ENCODE results near the gene CORO7.

Gene CORO7

GRCh38 chr16:4339455-4339854 lies 76.9 kb downstream of the CORO7 start:
- H3K18ac ChIP-seq (ENCODE audit: low read length), result no peak overlapping the region
- H3K27ac ChIP-seq (ENCODE audit: low read depth, low read length), result no peak overlapping the region
- H2BK15ac ChIP-seq (replicated peaks; ENCODE audit: low read depth), result no peak overlapping the region
- H2AK5ac ChIP-seq (ENCODE audit: low read length), result no peak overlapping the region
- H3K79me2 ChIP-seq (ENCODE audit: control insufficient read depth, insufficient read depth, low read length), result peaks cover 10% of the 10 kb centered on the region
- H3K4me3 ChIP-seq (ENCODE audit: low read length), result no peak overlapping the region
- H3K36me3 ChIP-seq (ENCODE audit: control insufficient read depth, insufficient read depth, low read length), result no peaks in the 10 kb centered on the region
- no peak overlapping the region for H2BK120ac ChIP-seq (ENCODE audit: low read depth, low read length)
- no peaks in the 10 kb centered on the region for H3K4me1 ChIP-seq (ENCODE audit: control insufficient read depth, low read depth, low read length)
- no peak overlapping the region for H4K8ac ChIP-seq (ENCODE audit: low read depth, low read length)
- no peak overlapping the region for H3K4me2 ChIP-seq (ENCODE audit: low read length)
- DNase-seq, result no peak
- no peak overlapping the region for H3K23ac ChIP-seq (ENCODE audit: low read length)
- H2BK5ac ChIP-seq (ENCODE audit: low read length), result no peak overlapping the region
- no peak overlapping the region for H3K4ac ChIP-seq (ENCODE audit: low read depth, low read length)
- no peaks in the 10 kb centered on the region for H3K27me3 ChIP-seq (ENCODE audit: insufficient read depth, low read length, poor library complexity)
- WGBS (ENCODE audit: extremely low coverage, insufficient coverage, low lambda C conversion rate), result no CpG with 5 or more reads among the region's 10 CpGs
- no peak overlapping the region for H4K5ac ChIP-seq (ENCODE audit: low read length)
- H3K9ac ChIP-seq (ENCODE audit: low read length), result no peak overlapping the region
- H3K56ac ChIP-seq (ENCODE audit: low read length), result no peak overlapping the region
- peaks cover 9% of the 10 kb centered on the region for H3K79me1 ChIP-seq (ENCODE audit: low read length)

- no CpG with 5 or more reads among the region's 10 CpGs for WGBS (ENCODE audit: extremely low coverage, insufficient coverage, low lambda C conversion rate)
- Histone ChIP-seq H2BK120ac (ENCODE audit: low read depth, low read length) (no peak overlapping the region), H3K4ac (ENCODE audit: low read depth, low read length) (no peak overlapping the region), H3K79me2 (ENCODE audit: control insufficient read depth, insufficient read depth, low read length) (peaks cover 8% of the 10 kb centered on the region), H2AK5ac (ENCODE audit: low read length) (no peak overlapping the region), H3K4me2 (ENCODE audit: low read length) (no peak overlapping the region), H3K56ac (ENCODE audit: low read length) (no peak overlapping the region), H3K79me1 (ENCODE audit: low read length) (peaks cover 7% of the 10 kb centered on the region), H3K36me3 (ENCODE audit: control insufficient read depth, insufficient read depth, low read length) (no peaks in the 10 kb centered on the region), H3K18ac (ENCODE audit: low read length) (no peak overlapping the region), H4K8ac (ENCODE audit: low read depth, low read length) (no peak overlapping the region), H3K4me3 (ENCODE audit: low read length) (no peak overlapping the region), H3K27me3 (ENCODE audit: insufficient read depth, low read length, poor library complexity) (no peaks in the 10 kb centered on the region), H3K27ac (ENCODE audit: low read depth, low read length) (no peak overlapping the region), H4K5ac (ENCODE audit: low read length) (no peak overlapping the region), H3K9ac (ENCODE audit: low read length) (no peak overlapping the region), H2BK15ac (replicated peaks; ENCODE audit: low read depth) (no peak overlapping the region), H2BK5ac (ENCODE audit: low read length) (no peak overlapping the region), H3K4me1 (ENCODE audit: control insufficient read depth, low read depth, low read length) (no peaks in the 10 kb centered on the region), H3K23ac (ENCODE audit: low read length) (no peak overlapping the region)
- DNase-seq, result no peak
These were observed 77.6 kb downstream of the CORO7 start for GRCh38 chr16:4338712-4339299.

GRCh38 chr16:4338125-4338582 lies 78.2 kb downstream of the CORO7 start:
- no peak for DNase-seq
- no peaks in the 10 kb centered on the region for H3K36me3 ChIP-seq (ENCODE audit: control insufficient read depth, insufficient read depth, low read length)
- H4K5ac ChIP-seq (ENCODE audit: low read length), result no peak overlapping the region

GRCh38 chr16:4337540-4338088 lies 78.8 kb downstream of the CORO7 start:
- H2BK120ac ChIP-seq (ENCODE audit: low read depth, low read length), result no peak overlapping the region
- H3K4me1 ChIP-seq (ENCODE audit: control insufficient read depth, low read depth, low read length), result no peaks in the 10 kb centered on the region
- no peak for DNase-seq
- no peak overlapping the region for H2AK5ac ChIP-seq (ENCODE audit: low read length)
- no peak overlapping the region for H3K4me3 ChIP-seq (ENCODE audit: low read length)
- no peak overlapping the region for H3K23ac ChIP-seq (ENCODE audit: low read length)
- H3K36me3 ChIP-seq (ENCODE audit: control insufficient read depth, insufficient read depth, low read length), result no peaks in the 10 kb centered on the region
- peaks cover 1% of the 10 kb centered on the region for H3K79me1 ChIP-seq (ENCODE audit: low read length)
- H3K18ac ChIP-seq (ENCODE audit: low read length), result no peak overlapping the region
- no peak overlapping the region for H4K8ac ChIP-seq (ENCODE audit: low read depth, low read length)
- no peak overlapping the region for H3K27ac ChIP-seq (ENCODE audit: low read depth, low read length)
- H3K4me2 ChIP-seq (ENCODE audit: low read length), result no peak overlapping the region
- H2BK5ac ChIP-seq (ENCODE audit: low read length), result no peak overlapping the region
- no peaks in the 10 kb centered on the region for H3K27me3 ChIP-seq (ENCODE audit: insufficient read depth, low read length, poor library complexity)
- no peaks in the 10 kb centered on the region for H3K79me2 ChIP-seq (ENCODE audit: control insufficient read depth, insufficient read depth, low read length)
- H3K56ac ChIP-seq (ENCODE audit: low read length), result no peak overlapping the region
- H3K9ac ChIP-seq (ENCODE audit: low read length), result no peak overlapping the region
- H3K4ac ChIP-seq (ENCODE audit: low read depth, low read length), result no peak overlapping the region
- no CpG with 5 or more reads among the region's 12 CpGs for WGBS (ENCODE audit: extremely low coverage, insufficient coverage, low lambda C conversion rate)
- no peak overlapping the region for H2BK15ac ChIP-seq (replicated peaks; ENCODE audit: low read depth)
- no peak overlapping the region for H4K5ac ChIP-seq (ENCODE audit: low read length)

More at GRCh38 chr16:4338125-4338582, 78.2 kb downstream of the CORO7 start:
- H3K18ac ChIP-seq (ENCODE audit: low read length), result no peak overlapping the region
- no peak overlapping the region for H3K4me2 ChIP-seq (ENCODE audit: low read length)
- H3K4ac ChIP-seq (ENCODE audit: low read depth, low read length), result no peak overlapping the region
- no peak overlapping the region for H3K4me3 ChIP-seq (ENCODE audit: low read length)
- no peak overlapping the region for H4K8ac ChIP-seq (ENCODE audit: low read depth, low read length)
- H2BK15ac ChIP-seq (replicated peaks; ENCODE audit: low read depth), result no peak overlapping the region
- H3K27ac ChIP-seq (ENCODE audit: low read depth, low read length), result no peak overlapping the region
- H3K79me1 ChIP-seq (ENCODE audit: low read length), result peaks cover 4% of the 10 kb centered on the region
- no peak overlapping the region for H3K23ac ChIP-seq (ENCODE audit: low read length)
- H2BK120ac ChIP-seq (ENCODE audit: low read depth, low read length), result no peak overlapping the region
- H2BK5ac ChIP-seq (ENCODE audit: low read length), result no peak overlapping the region
- H3K56ac ChIP-seq (ENCODE audit: low read length), result no peak overlapping the region
- WGBS (ENCODE audit: extremely low coverage, insufficient coverage, low lambda C conversion rate), result no CpG with 5 or more reads among the region's 12 CpGs
- no peaks in the 10 kb centered on the region for H3K27me3 ChIP-seq (ENCODE audit: insufficient read depth, low read length, poor library complexity)
- H2AK5ac ChIP-seq (ENCODE audit: low read length), result no peak overlapping the region
- H3K79me2 ChIP-seq (ENCODE audit: control insufficient read depth, insufficient read depth, low read length), result peaks cover 4% of the 10 kb centered on the region
- H3K4me1 ChIP-seq (ENCODE audit: control insufficient read depth, low read depth, low read length), result no peaks in the 10 kb centered on the region
- H3K9ac ChIP-seq (ENCODE audit: low read length), result no peak overlapping the region

GRCh38 chr16:4336701-4337539 lies 79.5 kb downstream of the CORO7 start:
- Histone ChIP-seq H3K79me2 (ENCODE audit: control insufficient read depth, insufficient read depth, low read length) (no peaks in the 10 kb centered on the region), H4K8ac (ENCODE audit: low read depth, low read length) (no peak overlapping the region), H2BK5ac (ENCODE audit: low read length) (no peak overlapping the region), H3K4me3 (ENCODE audit: low read length) (no peak overlapping the region), H3K79me1 (ENCODE audit: low read length) (peaks cover 1% of the 10 kb centered on the region), H2BK15ac (replicated peaks; ENCODE audit: low read depth) (no peak overlapping the region), H3K9ac (ENCODE audit: low read length) (no peak overlapping the region), H2BK120ac (ENCODE audit: low read depth, low read length) (no peak overlapping the region), H3K4me2 (ENCODE audit: low read length) (no peak overlapping the region), H4K5ac (ENCODE audit: low read length) (no peak overlapping the region), H3K36me3 (ENCODE audit: control insufficient read depth, insufficient read depth, low read length) (no peaks in the 10 kb centered on the region), H3K4ac (ENCODE audit: low read depth, low read length) (no peak overlapping the region), H3K27ac (ENCODE audit: low read depth, low read length) (no peak overlapping the region), H3K56ac (ENCODE audit: low read length) (no peak overlapping the region), H2AK5ac (ENCODE audit: low read length) (no peak overlapping the region), H3K27me3 (ENCODE audit: insufficient read depth, low read length, poor library complexity) (no peaks in the 10 kb centered on the region), H3K4me1 (ENCODE audit: control insufficient read depth, low read depth, low read length) (no peaks in the 10 kb centered on the region), H3K18ac (ENCODE audit: low read length) (no peak overlapping the region), H3K23ac (ENCODE audit: low read length) (no peak overlapping the region)
- DNase-seq, result no peak
- WGBS (ENCODE audit: extremely low coverage, insufficient coverage, low lambda C conversion rate), result no CpG with 5 or more reads among the region's 41 CpGs

Data from mesendoderm (in vitro differentiated cells).